GM06990 (cell line): Measurements from ENCODE around the gene NEK2.

Experiments
- DNase-seq: peaks from one replicate; pipeline ENCODE4 v3.0.0-alpha.2; 2011; ENCODE audit not compliant: insufficient read length; ENCODE audit errors: extremely low read depth
- H3K27me3 ChIP-seq: replicated peaks from 2 replicates; pipeline ENCODE4 v1.6.0; 2011; ENCODE audit warnings: low read length; ENCODE audit not compliant: control insufficient read depth, insufficient read depth
- H3K36me3 ChIP-seq: 2 replicates; pipeline ENCODE4 v1.5.1; 2011; ENCODE audit warnings: low read length; ENCODE audit not compliant: control insufficient read depth, insufficient read depth
- H3K4me3 ChIP-seq: replicated peaks from 2 replicates; pipeline ENCODE4 v1.5.1; 2011; ENCODE audit warnings: low read depth, mild to moderate bottlenecking, control low read depth, low read length
- CTCF ChIP-seq: IDR thresholded peaks from 2 replicates; pipeline ENCODE4 v1.5.1; 2011; ENCODE audit warnings: low read length, control low read depth, mild to moderate bottlenecking, inconsistent platforms; ENCODE audit not compliant: insufficient read depth, poor library complexity, severe bottlenecking

The NEK2 gene

GRCh38 chr1:211619033-211619996 is 56.1 kb downstream of the NEK2 start:
- DNase-seq: no peak
- no peaks in the 10 kb centered on the region for H3K27me3 ChIP-seq
- no peaks in the 10 kb centered on the region for H3K36me3 ChIP-seq
- no peak overlapping the region for H3K4me3 ChIP-seq
- no peak for TF ChIP-seq CTCF

GRCh38 chr1:211616965-211617297 is 58.5 kb downstream of the NEK2 start:
- H3K27me3 ChIP-seq: no peaks in the 10 kb centered on the region
- H3K4me3 ChIP-seq: no peak overlapping the region
- H3K36me3 ChIP-seq: no peaks in the 10 kb centered on the region
- no peak for DNase-seq
- no peak for TF ChIP-seq CTCF

- H3K36me3 ChIP-seq: no peaks in the 10 kb centered on the region
- H3K27me3 ChIP-seq: no peaks in the 10 kb centered on the region
- H3K4me3 ChIP-seq: no peak overlapping the region
- TF ChIP-seq CTCF: no peak
- DNase-seq: no peak
These were observed 59.0 kb downstream of the NEK2 start for GRCh38 chr1:211616231-211616964.

GRCh38 chr1:211614615-211615014 is 60.8 kb downstream of the NEK2 start:
- TF ChIP-seq CTCF: no peak

GRCh38 chr1:211613951-211614350 is 61.5 kb downstream of the NEK2 start:
- Histone ChIP-seq H3K4me3 (no peak overlapping the region), H3K36me3 (no peaks in the 10 kb centered on the region), H3K27me3 (no peaks in the 10 kb centered on the region)
- no peak for TF ChIP-seq CTCF
- no peak for DNase-seq

More at GRCh38 chr1:211614615-211615014, 60.8 kb downstream of the NEK2 start:
- no peak for DNase-seq
- Histone ChIP-seq H3K36me3 (no peaks in the 10 kb centered on the region), H3K4me3 (no peak overlapping the region), H3K27me3 (no peaks in the 10 kb centered on the region)
